Measurements from ENCODE around the gene MTMR6.

The MTMR6 gene

GRCh38 chr13:25252225-25252624, 35.1 kb downstream of the MTMR6 start:
- TF ChIP-seq MAX (IDR thresholded peaks at IDR 0.05; ENCODE audit: low read depth, low read length) (no peak), CTCF (IDR thresholded peaks at IDR 0.05; ENCODE audit: low read depth, low read length) (no peak), POLR2A (IDR thresholded peaks at IDR 0.05; ENCODE audit: extremely low read depth, insufficient read length) (no peak), MYC (IDR thresholded peaks at IDR 0.05; ENCODE audit: low read depth, low read length) (no peak)

GRCh38 chr13:25249001-25249543, 38.2 kb downstream of the MTMR6 start:
- no peak overlapping the region for H3K4me3 ChIP-seq (ENCODE audit: low read depth, low read length)
- peak; percentile 51 for TF ChIP-seq CTCF (IDR thresholded peaks at IDR 0.05; ENCODE audit: low read depth, low read length)
- no peak for TF ChIP-seq MAX (IDR thresholded peaks at IDR 0.05; ENCODE audit: low read depth, low read length)
- DNase-seq (ENCODE audit: low read depth): peak; percentile 66

More at GRCh38 chr13:25252225-25252624, 35.1 kb downstream of the MTMR6 start:
- no peak overlapping the region for H3K4me3 ChIP-seq (ENCODE audit: low read depth, low read length)
- peak; percentile 22 for DNase-seq (ENCODE audit: low read depth)

- peak; percentile 57 for DNase-seq (ENCODE audit: low read depth)
- TF ChIP-seq MYC (IDR thresholded peaks at IDR 0.05; ENCODE audit: low read depth, low read length): no peak
- TF ChIP-seq POLR2A (IDR thresholded peaks at IDR 0.05; ENCODE audit: extremely low read depth, insufficient read length): no peak
- TF ChIP-seq MAX (IDR thresholded peaks at IDR 0.05; ENCODE audit: low read depth, low read length): no peak
- TF ChIP-seq CTCF (IDR thresholded peaks at IDR 0.05; ENCODE audit: low read depth, low read length): no peak
- no peak overlapping the region for H3K4me3 ChIP-seq (ENCODE audit: low read depth, low read length)
These were observed 39.2 kb downstream of the MTMR6 start for GRCh38 chr13:25248071-25248470.

- no peak overlapping the region for H3K4me3 ChIP-seq (ENCODE audit: low read depth, low read length)
- no peak for DNase-seq (ENCODE audit: low read depth)
- no peak for TF ChIP-seq MAX (IDR thresholded peaks at IDR 0.05; ENCODE audit: low read depth, low read length)
- TF ChIP-seq POLR2A (IDR thresholded peaks at IDR 0.05; ENCODE audit: extremely low read depth, insufficient read length): no peak
- no peak for TF ChIP-seq MYC (IDR thresholded peaks at IDR 0.05; ENCODE audit: low read depth, low read length)
- no peak for TF ChIP-seq CTCF (IDR thresholded peaks at IDR 0.05; ENCODE audit: low read depth, low read length)
These were observed 39.9 kb downstream of the MTMR6 start for GRCh38 chr13:25247360-25247759.

GRCh38 chr13:25244123-25244522, 43.2 kb downstream of the MTMR6 start:
- H3K4me3 ChIP-seq (ENCODE audit: low read depth, low read length): no peak overlapping the region
- TF ChIP-seq CTCF (IDR thresholded peaks at IDR 0.05; ENCODE audit: low read depth, low read length) (no peak), POLR2A (IDR thresholded peaks at IDR 0.05; ENCODE audit: extremely low read depth, insufficient read length) (no peak), MYC (IDR thresholded peaks at IDR 0.05; ENCODE audit: low read depth, low read length) (no peak), MAX (IDR thresholded peaks at IDR 0.05; ENCODE audit: low read depth, low read length) (no peak)
- DNase-seq (ENCODE audit: low read depth): no peak

GRCh38 chr13:25242956-25243355, 44.3 kb downstream of the MTMR6 start:
- DNase-seq (ENCODE audit: low read depth): no peak
- H3K4me3 ChIP-seq (ENCODE audit: low read depth, low read length): no peak overlapping the region
- TF ChIP-seq CTCF (IDR thresholded peaks at IDR 0.05; ENCODE audit: low read depth, low read length) (no peak), POLR2A (IDR thresholded peaks at IDR 0.05; ENCODE audit: extremely low read depth, insufficient read length) (no peak), MAX (IDR thresholded peaks at IDR 0.05; ENCODE audit: low read depth, low read length) (no peak)
